Measurements from ENCODE around the gene KCND3. TPM values are rescaled to one million over a fixed set of nuclear protein-coding genes. Genes with fewer than 3 reads are reported as not detected.

Gene KCND3
- total and polyA plus RNA-seq, 2 donors (not counting 3 experiments of a cell fraction or from before 2014, with no cell fraction given): 0.03 TPM; not detected in 1

- intact Hi-C loops (cut with micrococcal nuclease): no loop called here
- no peaks in the 10 kb centered on the region for H4K20me1 ChIP-seq (replicated peaks; ENCODE audit: control insufficient read depth, extremely low read depth, insufficient read depth, low read length)
- H3K36me3 ChIP-seq (ENCODE audit: control insufficient read depth in 2 of 2, extremely low read depth in 1 of 2, insufficient read depth in 2 of 2, low read length in 2 of 2): no peaks in the 10 kb centered on the region
- no peak overlapping the region for H3K9ac ChIP-seq (replicated peaks; ENCODE audit: extremely low read depth, insufficient read depth, low read length)
- H3K27ac ChIP-seq (ENCODE audit: insufficient read depth, low read depth, low read length): no peak overlapping the region
- no peaks in the 10 kb centered on the region for H3K4me1 ChIP-seq (ENCODE audit: control insufficient read depth, extremely low read depth, insufficient read depth, low read length)
- ChIA-PET POLR2A (no interaction called here), CTCF (no interaction called here)
- DNase-seq (ENCODE audit: low read depth, low spot score) (no peak), FAIRE-seq (no peak)
- TF ChIP-seq MYC (IDR thresholded peaks at IDR 0.05; ENCODE audit: low read depth, low read length): no peak
- TF ChIP-seq JUN (IDR thresholded peaks at IDR 0.05; ENCODE audit: borderline replicate concordance, insufficient read depth, insufficient read length, low read depth): no peak
- no peak for TF ChIP-seq MAX (IDR thresholded peaks at IDR 0.05; ENCODE audit: insufficient read depth, insufficient read length)
- TF ChIP-seq POLR2A (IDR thresholded peaks at IDR 0.05; ENCODE audit: low read depth, low read length): no peak
- TF ChIP-seq GATA2 (IDR thresholded peaks at IDR 0.05; ENCODE audit: insufficient read depth, insufficient read length, low read depth, low read length): no peak
- no peak for TF ChIP-seq POLR2AphosphoS5 (IDR thresholded peaks at IDR 0.05; ENCODE audit: insufficient read depth, low read depth, low read length)
- no peak for TF ChIP-seq FOS (IDR thresholded peaks at IDR 0.05; ENCODE audit: borderline replicate concordance, insufficient read depth, low read length)
- H3K79me2 ChIP-seq (ENCODE audit: control insufficient read depth, insufficient read depth, low read length): no peaks in the 10 kb centered on the region
- H3K4me2 ChIP-seq (ENCODE audit: insufficient read depth, low read length): no peak overlapping the region
- H3K4me3 ChIP-seq (replicated peaks in 1 of 3; ENCODE audit: insufficient read depth in 1 of 3, low read depth in 1 of 3, low read length in 3 of 3): no peak overlapping the region
- dilution Hi-C loops (cut with MboI; ENCODE audit: extremely low pct_ligation_motif_present, low sequenced_read_pairs): no loop called here
- BruUV-seq (replicated peaks): no TSS peak
- H3K27me3 ChIP-seq (ENCODE audit: control insufficient read depth in 2 of 2, insufficient read depth in 2 of 2, low read length in 2 of 2): no peaks in the 10 kb centered on the region
- H3K9me3 ChIP-seq (replicated peaks; ENCODE audit: control insufficient read depth, insufficient read depth, low read length): no peaks in the 10 kb centered on the region
- no peak overlapping the region for H2AFZ ChIP-seq (ENCODE audit: low read depth, low read length)
- H3K9me1 ChIP-seq (replicated peaks; ENCODE audit: control insufficient read depth, extremely low read depth, insufficient read depth, low read length): no peaks in the 10 kb centered on the region
Observed at GRCh38 chr1:111967886-111968285, 21.6 kb downstream of the KCND3 start.

GRCh38 chr1:111967067-111967690, 22.3 kb downstream of the KCND3 start:
- H3K4me1 ChIP-seq (ENCODE audit: control insufficient read depth, extremely low read depth, insufficient read depth, low read length): no peaks in the 10 kb centered on the region
- H3K36me3 ChIP-seq (ENCODE audit: control insufficient read depth in 2 of 2, extremely low read depth in 1 of 2, insufficient read depth in 2 of 2, low read length in 2 of 2): no peaks in the 10 kb centered on the region
- H3K4me2 ChIP-seq (ENCODE audit: insufficient read depth, low read length): no peak overlapping the region
- no peak overlapping the region for H3K9ac ChIP-seq (replicated peaks; ENCODE audit: extremely low read depth, insufficient read depth, low read length)
- no peaks in the 10 kb centered on the region for H3K9me1 ChIP-seq (replicated peaks; ENCODE audit: control insufficient read depth, extremely low read depth, insufficient read depth, low read length)
- DNase-seq (ENCODE audit: low read depth, low spot score) (no peak), FAIRE-seq (no peak)
- H4K20me1 ChIP-seq (replicated peaks; ENCODE audit: control insufficient read depth, extremely low read depth, insufficient read depth, low read length): no peaks in the 10 kb centered on the region
- ChIA-PET POLR2A (no interaction called here), CTCF (interaction anchor here (0.6 kb wide), 1 partner anchor 8 kb away, joined by 3 read pairs; no protein-coding TSS in a partner anchor)
- H3K27ac ChIP-seq (ENCODE audit: insufficient read depth, low read depth, low read length): no peak overlapping the region
- no peaks in the 10 kb centered on the region for H3K27me3 ChIP-seq (ENCODE audit: control insufficient read depth in 2 of 2, insufficient read depth in 2 of 2, low read length in 2 of 2)
- no peaks in the 10 kb centered on the region for H3K9me3 ChIP-seq (replicated peaks; ENCODE audit: control insufficient read depth, insufficient read depth, low read length)
- dilution Hi-C loops (cut with MboI; ENCODE audit: extremely low pct_ligation_motif_present, low sequenced_read_pairs) (no loop called here), intact Hi-C loops (cut with micrococcal nuclease) (no loop called here)
- H3K79me2 ChIP-seq (ENCODE audit: control insufficient read depth, insufficient read depth, low read length): no peaks in the 10 kb centered on the region
- no peak overlapping the region for H2AFZ ChIP-seq (ENCODE audit: low read depth, low read length)
- no peak overlapping the region for H3K4me3 ChIP-seq (replicated peaks in 1 of 3; ENCODE audit: insufficient read depth in 1 of 3, low read depth in 1 of 3, low read length in 3 of 3)
- BruUV-seq (replicated peaks): no TSS peak
- TF ChIP-seq MAX (IDR thresholded peaks at IDR 0.05; ENCODE audit: insufficient read depth, insufficient read length) (no peak), FOS (IDR thresholded peaks at IDR 0.05; ENCODE audit: borderline replicate concordance, insufficient read depth, low read length) (no peak), JUN (IDR thresholded peaks at IDR 0.05; ENCODE audit: borderline replicate concordance, insufficient read depth, insufficient read length, low read depth) (no peak), MYC (IDR thresholded peaks at IDR 0.05; ENCODE audit: low read depth, low read length) (no peak), CTCF (IDR thresholded peaks at IDR 0.05; ENCODE audit: extremely low read depth in 1 of 2, insufficient read depth in 1 of 2, low read depth in 1 of 2, low read length in 2 of 2) (no peak), GATA2 (IDR thresholded peaks at IDR 0.05; ENCODE audit: insufficient read depth, insufficient read length, low read depth, low read length) (no peak), EZH2 (IDR thresholded peaks at IDR 0.05; ENCODE audit: borderline replicate concordance, low read depth, low read length, severe bottlenecking) (no peak), POLR2AphosphoS5 (IDR thresholded peaks at IDR 0.05; ENCODE audit: insufficient read depth, low read depth, low read length) (no peak), POLR2A (IDR thresholded peaks at IDR 0.05; ENCODE audit: low read depth, low read length) (no peak)

Measured in endothelial cell of umbilical vein (primary cell).